Stimulated activated naive CD8-positive, alpha-beta T cell treated with anti-CD3 and anti-CD28 coated beads, Interleukin-15, Interleukin-2, amounts not matched to agents 100 ng/mL and 50 ng/mL, for 24 hours (primary cell): ENCODE results near the gene ORM2.
"Not testable (repeated sequence)": the region's sequence is repeated elsewhere in the genome, so short reads cannot be mapped to it uniquely, and the experiment has no call there.

ENCODE experiments used
- H3K27ac Mint-ChIP-seq: one replicate; pipeline ENCODE4 v1.8.0; 2021; ENCODE audit warnings: mild to moderate bottlenecking, mixed read lengths
- H3K27me3 Mint-ChIP-seq: one replicate; pipeline ENCODE4 v1.8.0; 2021; ENCODE audit warnings: mixed read lengths
- H3K36me3 Mint-ChIP-seq: one replicate; pipeline ENCODE4 v1.8.0; 2021; ENCODE audit warnings: low read depth, mixed read lengths
- H3K4me1 Mint-ChIP-seq: one replicate; pipeline ENCODE4 v1.8.0; 2021; ENCODE audit warnings: low read depth, mixed read lengths
- H3K4me3 Mint-ChIP-seq: one replicate; pipeline ENCODE4 v1.8.0; 2021; ENCODE audit warnings: mild to moderate bottlenecking, mixed read lengths
- H3K9me3 Mint-ChIP-seq: one replicate; pipeline ENCODE4 v1.8.0; 2021; ENCODE audit warnings: mixed read lengths

The ORM2 gene

DNA sequence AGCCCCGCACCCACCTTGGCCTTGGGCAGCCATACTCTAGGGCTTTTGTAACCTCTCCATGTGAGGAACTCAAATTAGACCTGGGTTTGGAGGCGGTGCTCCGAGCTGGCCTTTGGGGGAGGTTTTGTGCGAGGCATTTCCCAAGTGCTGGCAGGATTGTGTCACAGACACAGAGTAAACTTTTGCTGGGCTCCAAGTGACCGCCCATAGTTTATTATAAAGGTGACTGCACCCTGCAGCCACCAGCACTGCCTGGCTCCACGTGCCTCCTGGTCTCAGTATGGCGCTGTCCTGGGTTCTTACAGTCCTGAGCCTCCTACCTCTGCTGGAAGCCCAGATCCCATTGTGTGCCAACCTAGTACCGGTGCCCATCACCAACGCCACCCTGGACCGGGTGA, at the start of gene ORM2:
ORM2 (plus strand) TSS at position 245 of the 398 bp plus-strand sequence; CDS start at position 281, 36 bp downstream.
- H3K36me3 Mint-ChIP-seq, H3K4me3 Mint-ChIP-seq, H3K9me3 Mint-ChIP-seq, H3K27ac Mint-ChIP-seq, H3K27me3 Mint-ChIP-seq, H3K4me1 Mint-ChIP-seq: not testable (repeated sequence)

DNA sequence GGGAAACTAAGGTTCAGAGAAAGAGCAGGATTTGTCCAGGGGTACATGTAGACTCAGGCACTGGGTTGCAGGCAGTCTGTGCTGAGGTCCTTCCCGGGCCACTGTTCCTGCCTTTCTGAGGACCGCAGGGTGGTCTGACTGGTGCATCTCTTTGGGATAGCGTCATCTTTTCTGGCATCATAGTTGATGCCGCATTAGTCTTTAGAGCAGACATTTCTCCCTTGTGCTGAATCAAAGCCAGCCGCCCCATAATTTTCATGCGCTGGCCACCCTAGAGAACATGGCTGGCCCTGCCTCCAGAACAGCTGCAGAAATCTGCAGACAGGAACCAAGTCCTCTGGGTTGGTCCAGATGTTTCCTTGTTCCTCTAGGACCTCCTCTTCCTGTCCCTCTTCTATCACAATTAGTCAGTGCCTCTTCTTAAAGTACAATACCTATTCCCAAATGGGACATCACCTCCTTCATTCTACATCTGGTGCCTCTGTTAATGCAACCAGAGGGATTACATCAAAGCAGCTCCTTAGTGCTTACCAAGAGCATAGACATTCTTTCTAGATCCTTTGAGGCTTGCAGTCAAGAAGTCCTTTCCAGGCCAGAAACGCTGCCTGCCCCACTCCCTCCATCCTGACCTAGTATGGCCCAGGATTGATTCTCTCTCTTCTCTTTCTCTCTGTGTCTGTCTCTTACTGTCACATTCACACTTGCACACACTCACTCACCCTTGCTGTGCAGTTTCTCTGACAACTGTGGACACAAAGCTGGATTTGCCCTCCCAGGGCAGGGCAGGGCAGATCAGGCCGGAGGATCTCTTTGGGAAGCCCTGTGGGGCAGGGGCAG, 48.8 kb upstream of the ORM2 start:
- Mint-ChIP-seq H3K4me1 (peaks cover 6% of the 10 kb centered on the region), H3K27ac (no peak overlapping the region), H3K36me3 (no peaks in the 10 kb centered on the region), H3K9me3 (peaks cover 8% of the 10 kb centered on the region), H3K27me3 (no peaks in the 10 kb centered on the region), H3K4me3 (no peak overlapping the region)

DNA sequence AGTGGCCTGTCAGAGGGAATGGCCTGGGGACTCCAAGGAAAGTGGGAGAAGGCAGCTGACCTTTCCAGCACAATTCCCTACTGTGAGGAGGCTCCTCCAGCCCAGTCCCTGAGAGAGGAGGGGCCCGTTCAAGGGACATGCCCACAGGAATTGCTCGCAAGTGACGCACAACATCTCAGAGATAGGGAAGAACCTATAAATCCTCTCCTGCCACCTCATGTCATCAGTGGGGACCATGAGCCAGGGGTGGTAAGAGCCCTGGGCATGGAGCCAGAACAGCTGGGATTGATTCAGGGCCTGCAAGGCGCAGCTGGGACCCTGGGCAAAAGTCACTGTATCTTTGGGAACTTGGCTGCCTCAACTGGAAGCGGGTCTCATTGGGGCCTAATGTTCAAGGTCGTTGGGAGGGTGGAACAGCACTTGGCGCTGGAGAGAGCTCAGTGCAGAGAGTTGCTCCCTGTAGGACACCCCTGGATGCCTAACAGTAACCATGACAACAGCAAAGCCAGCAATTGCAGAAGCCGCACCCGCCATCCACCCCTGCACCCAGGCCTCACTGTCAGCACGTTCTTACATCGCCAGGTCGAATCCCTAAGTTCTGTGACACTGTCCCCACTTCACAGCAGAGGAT, 48.1 kb upstream of the ORM2 start:
- Mint-ChIP-seq H3K4me3 (no peak overlapping the region), H3K4me1 (peaks cover 6% of the 10 kb centered on the region), H3K9me3 (peaks cover 8% of the 10 kb centered on the region), H3K27ac (no peak overlapping the region), H3K36me3 (no peaks in the 10 kb centered on the region), H3K27me3 (no peaks in the 10 kb centered on the region)

DNA sequence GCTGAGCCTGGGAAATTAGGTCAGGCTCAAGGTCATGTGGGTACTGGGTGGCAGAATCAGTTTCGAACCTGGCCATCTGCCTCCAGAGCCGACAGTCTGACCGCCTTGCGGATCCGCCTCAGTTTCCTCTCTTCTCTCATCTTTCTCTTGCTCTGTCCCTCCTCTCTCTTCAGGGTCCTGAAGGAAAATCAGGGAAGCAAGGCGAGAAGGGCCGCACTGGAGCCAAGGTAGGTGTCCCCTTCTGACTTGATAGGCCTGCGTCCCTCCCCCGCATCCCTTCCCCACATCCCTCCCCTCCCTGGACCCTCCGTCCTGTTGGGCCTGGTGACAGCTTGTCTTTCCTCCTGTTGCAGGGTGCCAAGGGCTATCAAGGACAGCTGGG, 47.6 kb upstream of the ORM2 start:
- Mint-ChIP-seq H3K36me3 (no peaks in the 10 kb centered on the region), H3K27ac (no peak overlapping the region), H3K4me3 (no peak overlapping the region), H3K9me3 (peaks cover 8% of the 10 kb centered on the region), H3K4me1 (peaks cover 6% of the 10 kb centered on the region), H3K27me3 (no peaks in the 10 kb centered on the region)

DNA sequence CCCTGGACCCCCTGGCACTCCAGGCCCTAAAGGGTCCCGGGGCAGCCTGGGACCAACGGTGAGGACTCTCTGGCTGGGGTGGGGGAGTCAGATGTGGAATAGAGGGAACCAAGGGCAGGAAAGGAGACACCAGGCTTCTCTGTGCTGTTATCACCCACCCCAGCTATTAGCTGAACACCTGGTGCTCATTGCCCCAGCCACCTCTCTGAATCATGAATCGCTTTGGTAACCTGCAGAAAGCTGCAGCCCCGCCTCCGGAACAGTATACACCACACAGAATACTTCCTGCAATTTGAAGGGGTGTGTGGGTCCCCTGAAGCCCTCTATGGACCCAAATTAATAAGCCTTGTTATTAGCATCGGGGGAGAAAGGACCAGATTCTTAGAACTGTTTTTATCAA, 47.2 kb upstream of the ORM2 start:
- no peak overlapping the region for H3K4me3 Mint-ChIP-seq
- H3K4me1 Mint-ChIP-seq: peaks cover 6% of the 10 kb centered on the region
- H3K36me3 Mint-ChIP-seq: no peaks in the 10 kb centered on the region
- H3K27ac Mint-ChIP-seq: no peak overlapping the region
- H3K27me3 Mint-ChIP-seq: no peaks in the 10 kb centered on the region
- H3K9me3 Mint-ChIP-seq: peaks cover 8% of the 10 kb centered on the region

DNA sequence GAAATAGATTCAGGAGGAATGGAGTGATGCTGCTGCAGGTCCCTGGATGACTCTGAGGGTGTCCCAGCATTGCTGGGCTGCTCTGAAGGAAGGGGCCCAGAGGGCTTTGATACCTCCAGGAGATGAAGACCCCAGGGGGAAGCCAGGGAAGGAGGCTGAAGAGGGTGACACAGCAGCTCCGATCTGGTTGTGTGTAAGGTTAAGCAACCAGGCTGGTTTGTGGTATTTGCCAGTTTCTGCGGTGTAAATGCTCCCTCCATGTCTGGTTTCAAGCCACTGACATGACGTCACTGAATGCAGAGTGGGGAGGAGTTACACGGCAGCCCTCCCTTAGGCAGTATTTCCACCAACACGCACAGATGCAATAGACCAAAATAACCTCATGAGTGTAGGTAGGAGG, 46.7 kb upstream of the ORM2 start:
- Mint-ChIP-seq H3K36me3 (no peaks in the 10 kb centered on the region), H3K4me1 (peaks cover 6% of the 10 kb centered on the region), H3K27ac (no peak overlapping the region), H3K27me3 (no peaks in the 10 kb centered on the region), H3K9me3 (peaks cover 7% of the 10 kb centered on the region), H3K4me3 (no peak overlapping the region)

DNA sequence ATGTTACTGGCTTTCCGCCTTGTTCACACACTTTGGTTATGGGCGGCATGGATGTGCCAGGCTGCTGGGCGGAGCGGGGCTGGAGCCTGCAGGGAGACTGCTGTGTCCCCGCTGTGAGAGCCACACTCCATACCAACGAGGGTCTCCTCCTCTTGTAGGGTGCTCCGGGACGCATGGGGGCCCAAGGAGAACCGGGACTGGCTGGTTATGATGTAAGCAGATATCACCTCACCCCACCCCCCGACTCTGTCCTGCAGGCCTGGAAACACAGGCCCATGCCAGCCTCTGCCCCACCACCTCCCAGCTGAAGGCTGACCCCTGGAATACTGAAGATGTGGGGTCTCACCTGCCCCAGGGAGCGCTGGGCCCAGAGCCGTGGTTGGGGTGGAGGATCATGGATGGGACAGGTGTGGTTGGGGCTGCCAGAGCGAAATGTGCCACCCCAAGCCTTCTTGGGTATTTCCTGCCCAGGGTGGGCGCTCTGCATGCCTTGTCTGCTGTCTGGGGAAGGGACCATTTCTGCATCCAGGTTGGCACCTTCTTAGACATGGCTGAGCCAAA, 46.0 kb upstream of the ORM2 start:
- Mint-ChIP-seq H3K27me3 (no peaks in the 10 kb centered on the region), H3K4me3 (no peak overlapping the region), H3K4me1 (peaks cover 6% of the 10 kb centered on the region), H3K27ac (no peak overlapping the region), H3K36me3 (no peaks in the 10 kb centered on the region), H3K9me3 (peaks cover under 1% of the 10 kb centered on the region)

DNA sequence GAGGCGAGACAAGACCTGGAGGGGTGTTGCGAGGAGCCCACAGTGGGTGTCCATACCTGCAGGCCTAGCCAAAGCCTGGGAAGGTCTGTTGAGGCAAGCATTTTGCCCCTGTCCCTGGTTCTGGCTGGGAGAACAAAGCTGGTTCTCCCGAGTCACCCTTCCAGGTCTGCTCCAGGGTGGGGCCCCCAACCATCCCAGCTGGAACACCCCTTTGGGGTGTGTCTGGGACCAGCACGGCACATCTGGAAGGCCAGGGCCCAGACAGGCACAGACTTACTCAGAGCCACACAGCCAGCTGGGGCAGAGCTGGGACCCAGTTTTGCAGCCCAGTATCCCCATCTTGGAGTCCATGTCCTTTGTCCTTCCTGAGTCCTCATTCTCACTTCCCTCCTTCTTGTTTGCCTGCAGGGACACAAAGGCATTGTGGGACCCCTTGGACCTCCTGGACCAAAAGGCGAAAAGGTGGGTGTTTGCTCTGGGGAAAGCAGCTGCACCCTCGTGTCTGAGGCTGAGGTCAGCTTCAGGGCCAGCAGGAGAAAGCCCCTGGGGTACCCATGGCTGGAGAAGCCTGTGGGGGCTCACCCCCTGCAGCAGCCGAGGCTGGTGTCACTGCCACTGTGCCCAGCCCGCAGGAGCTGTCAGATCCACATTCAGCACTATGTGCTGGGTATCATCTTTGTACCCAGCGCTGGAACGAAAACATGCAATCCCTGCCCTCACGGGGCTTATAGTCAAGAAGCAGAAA, 45.2 kb upstream of the ORM2 start:
- no peak overlapping the region for H3K27ac Mint-ChIP-seq
- peaks cover 6% of the 10 kb centered on the region for H3K4me1 Mint-ChIP-seq
- H3K9me3 Mint-ChIP-seq: no peaks in the 10 kb centered on the region
- no peak overlapping the region for H3K4me3 Mint-ChIP-seq
- H3K36me3 Mint-ChIP-seq: no peaks in the 10 kb centered on the region
- no peaks in the 10 kb centered on the region for H3K27me3 Mint-ChIP-seq

DNA sequence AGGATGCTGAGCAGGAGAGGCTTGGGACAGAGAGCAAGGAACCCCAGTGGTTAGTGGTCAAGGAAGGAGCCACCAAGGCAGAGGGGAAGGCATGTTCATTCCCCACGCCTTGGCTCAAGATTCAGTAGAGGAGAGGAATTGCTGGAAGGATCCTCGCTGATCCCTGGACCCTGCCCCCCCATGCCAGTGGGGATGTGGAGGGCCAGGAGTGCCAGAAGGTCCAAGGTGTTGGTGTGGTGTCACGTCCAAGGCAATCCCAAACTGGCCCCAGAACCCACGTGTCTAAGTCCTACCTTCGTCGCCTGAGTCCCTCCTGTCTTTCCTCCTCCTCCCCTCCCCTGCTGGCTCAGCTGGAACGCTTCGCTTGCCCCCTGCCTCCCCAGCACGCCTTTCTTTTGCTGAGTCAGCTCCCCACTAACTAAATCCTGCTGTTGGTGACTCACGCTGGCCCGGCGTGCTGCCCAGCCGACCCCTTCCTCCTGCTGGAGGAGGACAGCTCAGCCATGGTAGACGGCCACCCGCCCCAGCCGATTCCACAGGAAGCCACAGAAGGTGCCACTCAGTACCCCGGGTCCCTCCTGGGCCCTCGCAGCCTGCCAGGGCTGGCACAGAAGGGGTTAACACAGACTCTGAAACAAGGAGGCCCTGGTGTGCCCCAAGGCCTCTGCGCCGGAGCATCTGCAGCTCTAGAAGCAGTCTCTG, 44.4 kb upstream of the ORM2 start:
- no peaks in the 10 kb centered on the region for H3K36me3 Mint-ChIP-seq

DNA sequence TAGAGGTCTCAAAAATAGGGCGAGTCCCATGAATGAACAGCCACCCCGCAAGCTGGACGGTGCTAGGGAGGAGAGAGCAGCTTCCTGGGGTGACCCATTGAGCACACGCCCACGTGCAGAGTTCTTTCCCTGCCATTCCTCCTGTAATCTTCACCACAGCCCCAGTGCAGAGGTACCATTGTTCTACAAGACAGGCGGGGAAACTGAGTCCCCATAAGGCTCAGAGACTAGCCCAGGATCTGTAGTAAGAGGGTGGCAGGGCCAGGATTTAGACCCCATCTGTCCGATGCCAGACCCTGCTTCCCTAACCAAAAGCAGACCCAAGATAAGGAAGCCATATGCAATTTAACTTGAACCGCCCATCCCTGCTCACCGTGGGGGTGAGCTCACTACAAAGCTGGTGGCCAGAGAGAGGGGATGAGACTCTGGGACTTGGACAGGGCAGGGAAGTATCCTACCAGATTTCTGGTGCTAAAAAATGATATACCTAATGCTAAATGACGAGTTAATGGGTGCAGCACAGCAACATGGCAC, 43.5 kb upstream of the ORM2 start:
- Mint-ChIP-seq H3K27ac (no peak overlapping the region), H3K9me3 (no peaks in the 10 kb centered on the region), H3K4me1 (peaks cover 6% of the 10 kb centered on the region), H3K4me3 (no peak overlapping the region), H3K27me3 (peaks cover 2% of the 10 kb centered on the region), H3K36me3 (no peaks in the 10 kb centered on the region)

More for the DNA sequence above, 44.4 kb upstream of the ORM2 start:
- H3K27me3 Mint-ChIP-seq: no peaks in the 10 kb centered on the region
- no peak overlapping the region for H3K4me3 Mint-ChIP-seq
- H3K9me3 Mint-ChIP-seq: no peaks in the 10 kb centered on the region
- no peak overlapping the region for H3K27ac Mint-ChIP-seq
- peaks cover 6% of the 10 kb centered on the region for H3K4me1 Mint-ChIP-seq

DNA sequence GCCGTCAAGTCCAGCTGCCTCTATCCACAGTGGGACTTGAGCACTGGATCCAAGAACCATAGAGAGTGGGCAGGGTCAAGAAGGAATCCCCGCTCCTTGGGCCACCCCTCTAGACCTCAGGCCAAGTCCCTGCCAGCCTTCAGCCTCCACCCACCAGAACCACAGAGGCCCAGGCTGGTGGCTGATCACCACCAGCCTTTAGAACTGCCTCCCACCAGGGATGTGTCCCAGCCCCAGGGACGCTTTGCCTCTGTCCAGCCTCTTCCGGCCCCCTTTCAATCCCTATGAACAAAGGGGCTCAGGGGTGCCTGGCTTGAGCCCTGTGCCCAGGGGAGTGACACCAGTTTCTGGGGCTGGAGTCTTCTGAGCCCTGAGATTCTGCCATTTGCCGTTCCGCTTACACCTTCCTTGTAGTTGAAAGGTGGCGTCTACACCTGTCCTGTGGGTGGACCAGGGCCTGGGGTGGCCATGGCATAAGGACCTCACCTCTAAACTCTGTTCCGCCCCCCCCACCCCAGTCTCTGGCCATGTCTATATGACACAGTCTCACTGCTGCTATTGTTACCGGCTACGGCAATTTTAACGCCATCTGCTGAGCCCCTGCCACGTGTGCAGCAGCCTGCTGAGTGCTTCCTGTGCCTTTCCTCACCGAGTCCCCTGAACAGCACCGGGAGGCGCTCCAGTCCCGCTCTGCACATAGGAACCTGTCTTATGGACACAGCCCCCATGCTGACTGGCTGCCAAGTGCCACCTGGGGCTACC, 42.5 kb upstream of the ORM2 start:
- no peak overlapping the region for H3K4me3 Mint-ChIP-seq
- no peaks in the 10 kb centered on the region for H3K9me3 Mint-ChIP-seq
- peaks cover 3% of the 10 kb centered on the region for H3K27me3 Mint-ChIP-seq
- H3K4me1 Mint-ChIP-seq: peaks cover 6% of the 10 kb centered on the region
- no peaks in the 10 kb centered on the region for H3K36me3 Mint-ChIP-seq
- H3K27ac Mint-ChIP-seq: no peak overlapping the region

DNA sequence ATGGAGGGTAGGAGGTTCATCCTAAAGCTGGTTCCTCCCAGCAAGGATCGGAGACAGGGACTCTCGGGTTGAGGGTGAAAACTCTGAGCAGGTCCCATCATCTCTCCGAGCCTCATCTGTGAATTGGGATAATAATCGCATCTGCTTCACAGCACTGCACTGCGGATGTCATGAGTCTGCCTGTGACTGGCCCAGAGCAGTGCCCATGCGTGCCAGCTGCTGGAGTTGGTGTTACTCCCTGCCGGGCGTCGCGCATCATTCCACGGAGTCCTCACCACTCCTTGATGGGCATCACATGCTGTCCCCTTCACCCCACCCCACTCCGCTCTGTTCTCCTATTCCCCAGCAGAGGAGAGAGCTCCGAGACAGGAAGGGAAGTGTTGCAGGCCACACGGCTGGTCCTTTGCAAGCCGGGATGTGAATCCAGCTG, 41.9 kb upstream of the ORM2 start:
- no peaks in the 10 kb centered on the region for H3K36me3 Mint-ChIP-seq
- H3K27me3 Mint-ChIP-seq: peaks cover 3% of the 10 kb centered on the region
- no peaks in the 10 kb centered on the region for H3K9me3 Mint-ChIP-seq
- peaks cover 4% of the 10 kb centered on the region for H3K4me1 Mint-ChIP-seq
- no peak overlapping the region for H3K4me3 Mint-ChIP-seq
- H3K27ac Mint-ChIP-seq: no peak overlapping the region

DNA sequence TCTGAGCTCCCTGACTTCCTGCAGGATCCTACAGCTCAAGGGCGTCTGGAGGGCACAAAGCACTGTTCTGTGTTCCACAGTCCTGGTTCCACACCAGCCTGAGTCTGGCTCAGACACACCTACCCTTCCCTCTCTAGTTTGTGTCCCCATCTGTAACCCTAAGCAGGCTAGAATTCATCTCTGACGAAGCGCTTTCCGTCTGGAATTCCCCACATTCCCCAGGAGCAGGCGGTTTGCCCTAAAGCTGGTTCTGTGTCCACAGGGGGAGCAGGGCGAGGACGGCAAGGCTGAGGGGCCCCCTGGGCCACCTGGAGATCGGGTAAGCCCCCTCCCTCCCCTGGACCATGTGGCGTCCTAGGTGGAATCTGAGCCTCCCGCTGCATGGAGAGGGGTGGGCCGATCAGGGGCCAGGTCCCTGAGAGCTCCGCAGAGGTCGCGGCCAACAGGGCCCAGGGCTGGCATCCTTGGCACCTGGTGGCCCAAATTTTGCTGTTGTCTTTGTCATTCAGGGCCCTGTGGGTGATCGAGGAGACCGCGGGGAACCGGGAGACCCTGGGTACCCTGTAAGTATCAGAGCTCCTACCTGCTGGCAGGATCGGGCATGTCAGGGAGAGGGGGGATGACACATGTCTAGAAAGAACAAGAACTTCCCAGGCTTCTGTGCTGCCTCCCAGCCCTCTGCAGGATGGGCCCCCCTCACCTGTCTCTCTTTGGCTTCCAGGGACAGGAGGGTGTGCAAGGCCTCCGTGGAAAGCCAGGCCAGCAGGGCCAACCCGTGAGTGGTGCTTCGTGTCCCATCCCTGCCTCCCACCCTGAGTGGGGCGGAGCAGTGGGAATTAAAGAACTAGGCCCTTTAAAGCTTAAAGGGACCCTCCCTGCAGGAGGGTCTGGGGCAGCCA, 41.2 kb upstream of the ORM2 start:
- Mint-ChIP-seq H3K27me3 (peaks cover 3% of the 10 kb centered on the region), H3K9me3 (no peaks in the 10 kb centered on the region), H3K4me3 (no peak overlapping the region), H3K4me1 (no peaks in the 10 kb centered on the region), H3K36me3 (no peaks in the 10 kb centered on the region), H3K27ac (no peak overlapping the region)
